Thymus (tissue), 11 donors: ENCODE results near the gene BAG3. TPM values are rescaled to one million over a fixed set of nuclear protein-coding genes. Genes with fewer than 3 reads are reported as not detected.
A peak's percentile ranks its signal among the peaks of the same experiment; 100 is the strongest.
"Not testable (repeated sequence)": the region's sequence is repeated elsewhere in the genome, so short reads cannot be mapped to it uniquely, and the experiment has no call there.

ENCODE experiments used
- DNase-seq, 9 donors: peaks; one replicate each; pipeline ENCODE4 v3.0.0-alpha.2; 2013; ENCODE audit warnings: low spot score in 9 of 9, low read depth in 6 of 9, missing footprints in 1 of 9
- H3K27ac ChIP-seq, 2 donors: one replicate each; pipeline ENCODE4 v1.5.1; 2013; ENCODE audit warnings: control low read depth in 1 of 2, low read depth in 1 of 2, low read length in 1 of 2, mild to moderate bottlenecking in 1 of 2, moderate library complexity in 1 of 2
- H3K27me3 ChIP-seq, 2 donors: one replicate each; pipeline ENCODE4 v1.5.1; 2013; ENCODE audit warnings: low read length in 1 of 2; ENCODE audit not compliant: control insufficient read depth in 2 of 2, insufficient read depth in 1 of 2
- H3K36me3 ChIP-seq, 2 donors: one replicate each; pipeline ENCODE4 v1.5.1; 2013; ENCODE audit warnings: low read length in 1 of 2, mild to moderate bottlenecking in 1 of 2, moderate library complexity in 1 of 2; ENCODE audit not compliant: control insufficient read depth in 2 of 2, insufficient read depth in 2 of 2
- H3K4me1 ChIP-seq, 2 donors: one replicate each; pipeline ENCODE4 v1.5.1; 2013; ENCODE audit warnings: low read length in 2 of 2; ENCODE audit not compliant: control insufficient read depth in 2 of 2, insufficient read depth in 2 of 2
- H3K4me3 ChIP-seq, 2 donors: one replicate each; pipeline ENCODE4 v1.5.1; 2013; ENCODE audit warnings: low read length in 2 of 2, control low read depth in 1 of 2, mild to moderate bottlenecking in 1 of 2
- H3K9me3 ChIP-seq, 2 donors: one replicate each; pipeline ENCODE4 v1.5.1; 2013; ENCODE audit warnings: low read length in 1 of 2, mild to moderate bottlenecking in 1 of 2; ENCODE audit not compliant: control insufficient read depth in 2 of 2, insufficient read depth in 1 of 2
- WGBS: extraction: QIAGEN DNeasy Blood & Tissue Kit; methylation state at CpG from one replicate; pipeline ENCODE4 v1.1.7; 2013; 5-methylcytosine and 5-hydroxymethylcytosine counted together
- polyA plus RNA-seq: library from polyadenylated mRNA; stranded (reverse); fragments of 200-250 nt; gene quantifications from one replicate; pipeline ENCODE4 v1.2.3, GENCODE V29; 2013
- total RNA-seq: library from RNA; stranded (reverse); fragments of 120-200 nt; gene quantifications from one replicate; pipeline ENCODE4 v1.2.4, GENCODE V29; 2013
- donor health status: healthy.

The BAG3 gene
- total and polyA plus RNA-seq, 2 donors = 1.7 to 12.6 TPM

DNA sequence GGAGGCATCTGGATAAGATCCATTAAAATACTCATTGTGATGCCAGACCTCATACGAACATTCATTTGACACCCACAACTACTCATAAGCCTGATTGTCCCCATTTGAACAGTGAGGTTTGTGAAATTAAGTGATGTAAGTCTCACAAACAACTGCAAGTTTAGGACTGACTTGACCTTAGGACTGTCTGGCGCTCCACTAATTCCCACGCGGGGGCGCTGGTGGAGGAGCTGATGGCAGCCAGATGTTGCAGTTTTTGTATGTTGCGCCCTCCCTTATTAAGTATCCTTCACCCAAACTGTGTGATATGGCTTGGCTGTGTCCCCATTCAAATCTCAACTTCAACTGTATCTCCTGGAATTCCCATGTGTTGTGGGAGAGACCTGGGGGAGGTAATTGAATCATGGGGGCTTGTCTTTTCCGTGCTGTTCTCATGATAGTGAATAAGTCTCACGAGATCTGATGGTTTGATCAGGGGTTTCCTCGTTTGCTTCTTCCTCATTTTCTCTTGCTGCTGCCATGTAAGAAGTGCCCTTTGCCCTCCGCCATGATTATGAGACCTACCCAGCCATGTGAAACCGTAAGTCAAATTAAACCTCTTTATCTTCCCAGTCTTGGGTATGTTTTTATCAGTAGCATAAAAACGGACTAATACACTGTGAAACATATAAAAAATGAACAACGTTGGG is 34.2 kb upstream of the BAG3 start:
- H3K9me3 ChIP-seq = no peaks in the 10 kb centered on the region
- no peak overlapping the region for H3K4me3 ChIP-seq
- peaks cover 0 to 11% of the 10 kb centered on the region in 2 donors for H3K4me1 ChIP-seq
- no peak for DNase-seq
- 88% methylated on average over 13 of the region's 13 CpGs for WGBS
- H3K27ac ChIP-seq = no peak overlapping the region
- H3K27me3 ChIP-seq = no peaks in the 10 kb centered on the region
- no peaks in the 10 kb centered on the region for H3K36me3 ChIP-seq

DNA sequence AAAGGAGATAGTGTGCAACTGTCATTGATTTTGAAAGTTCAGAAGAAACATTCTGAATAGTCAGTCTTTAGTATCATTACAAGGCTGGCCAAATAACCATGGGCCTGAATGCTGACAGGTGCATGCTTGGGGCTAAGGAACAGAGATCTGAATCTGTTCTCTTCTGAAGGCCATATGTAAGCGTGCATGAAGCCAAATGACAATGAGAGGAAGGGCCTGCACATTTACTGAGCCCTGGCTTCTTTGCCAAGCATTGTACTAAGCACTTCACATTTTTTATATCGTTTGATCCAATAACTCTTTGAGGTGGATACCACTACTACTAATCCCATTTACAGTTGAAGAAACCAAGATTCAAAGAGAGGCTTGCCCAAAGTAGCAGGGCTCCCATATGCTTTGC is 32.0 kb upstream of the BAG3 start:
- no peak for DNase-seq
- Histone ChIP-seq H3K4me3 (no peak overlapping the region), H3K27me3 (no peaks in the 10 kb centered on the region), H3K36me3 (no peaks in the 10 kb centered on the region), H3K9me3 (no peaks in the 10 kb centered on the region), H3K4me1 (peaks cover 0 to 11% of the 10 kb centered on the region in 2 donors), H3K27ac (no peak overlapping the region)
- WGBS = 90% methylated on average over 2 of the region's 2 CpGs

DNA sequence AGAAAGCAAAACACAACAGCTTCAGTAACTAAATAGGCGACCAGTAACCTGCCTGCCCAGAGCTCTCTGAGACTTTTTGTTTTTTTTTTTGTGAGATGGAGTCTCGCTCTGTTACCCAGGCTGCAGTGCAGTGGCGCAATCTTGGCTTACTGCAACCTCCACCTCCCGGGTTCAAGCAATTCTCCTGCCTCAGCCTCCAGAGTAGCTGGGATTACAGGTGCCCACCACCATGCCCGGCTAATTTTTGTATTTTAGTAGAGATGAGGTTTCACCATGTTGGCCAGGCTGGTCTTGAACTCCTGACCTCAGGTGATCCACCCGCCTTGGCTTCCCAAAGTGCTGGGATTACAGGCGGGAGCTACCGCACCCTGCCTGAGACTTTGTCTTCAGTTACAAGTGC is 31.4 kb upstream of the BAG3 start:
- not testable (repeated sequence) for H3K4me3 ChIP-seq, H3K36me3 ChIP-seq, H3K27ac ChIP-seq, H3K27me3 ChIP-seq, DNase-seq, H3K9me3 ChIP-seq
- peaks cover 0 to 11% of the 10 kb centered on the region in 2 donors for H3K4me1 ChIP-seq
- WGBS = 98% methylated on average over 8 of the region's 8 CpGs

- peak in 1 of 9 donors; percentile 21 for DNase-seq
- H3K36me3 ChIP-seq = no peaks in the 10 kb centered on the region
- peaks cover 0 to 11% of the 10 kb centered on the region in 2 donors for H3K4me1 ChIP-seq
- WGBS = 91% methylated on average over 10 of the region's 10 CpGs
- no peak overlapping the region for H3K4me3 ChIP-seq
- no peaks in the 10 kb centered on the region for H3K9me3 ChIP-seq
- H3K27me3 ChIP-seq = no peaks in the 10 kb centered on the region
- H3K27ac ChIP-seq = no peak overlapping the region
Observed at GRCh38 chr10:119620241-119621077, 30.7 kb upstream of the BAG3 start.

DNA sequence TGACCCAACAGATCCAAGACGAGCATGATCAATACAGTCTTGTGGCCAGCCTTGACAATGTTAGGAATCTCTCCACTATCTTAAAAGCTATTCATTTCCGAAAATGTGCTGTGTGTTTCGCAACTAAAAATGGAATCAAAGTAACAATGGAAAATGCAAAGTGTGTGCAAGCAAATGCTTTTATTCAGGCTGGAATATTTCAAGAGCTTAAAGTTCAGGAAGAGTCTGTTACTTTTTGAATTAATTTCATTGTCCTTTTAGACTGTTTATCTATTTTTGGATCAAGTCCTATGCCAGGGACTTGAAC is 30.1 kb upstream of the BAG3 start:
- WGBS = 97% methylated on average over 3 of the region's 3 CpGs
- no peak overlapping the region for H3K4me3 ChIP-seq
- DNase-seq = no peak

GRCh38 chr10:119625570-119626280 is 25.5 kb upstream of the BAG3 start:
- Histone ChIP-seq H3K27me3 (no peaks in the 10 kb centered on the region), H3K4me1 (no peaks in the 10 kb centered on the region), H3K4me3 (no peak overlapping the region), H3K36me3 (no peaks in the 10 kb centered on the region), H3K9me3 (no peaks in the 10 kb centered on the region), H3K27ac (no peak overlapping the region)
- peak in 1 of 9 donors; percentile 13 for DNase-seq
- 98% methylated on average over 6 of the region's 6 CpGs for WGBS

More for the DNA sequence above, 30.1 kb upstream of the BAG3 start:
- Histone ChIP-seq H3K27me3 (no peaks in the 10 kb centered on the region), H3K36me3 (no peaks in the 10 kb centered on the region), H3K9me3 (no peaks in the 10 kb centered on the region), H3K4me1 (peaks cover 0 to 11% of the 10 kb centered on the region in 2 donors), H3K27ac (no peak overlapping the region)

DNA sequence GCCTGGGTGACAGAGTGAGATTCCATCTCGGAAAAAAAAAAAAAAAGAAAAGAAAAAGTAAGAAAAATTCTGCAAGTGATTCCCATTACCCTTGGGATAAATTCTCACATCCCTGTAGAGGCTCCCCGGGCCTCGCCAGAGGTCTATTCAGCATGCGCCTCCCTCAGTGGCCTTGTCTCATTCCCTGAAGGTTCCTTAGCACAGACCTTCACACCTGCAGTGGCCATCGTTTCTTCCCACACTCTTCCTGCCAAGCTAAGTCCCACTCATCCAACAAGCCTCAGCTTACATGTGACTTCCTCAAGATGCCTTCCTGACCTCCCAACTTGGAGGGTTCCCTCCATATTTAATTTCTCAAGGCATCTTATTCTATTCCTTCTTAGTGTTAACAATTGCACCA is 20.9 kb upstream of the BAG3 start:
- Histone ChIP-seq H3K27ac (no peak overlapping the region), H3K9me3 (no peaks in the 10 kb centered on the region), H3K4me1 (no peaks in the 10 kb centered on the region), H3K4me3 (no peak overlapping the region), H3K36me3 (no peaks in the 10 kb centered on the region), H3K27me3 (no peaks in the 10 kb centered on the region)
- WGBS = 94% methylated on average over 5 of the region's 5 CpGs
- DNase-seq = no peak

DNA sequence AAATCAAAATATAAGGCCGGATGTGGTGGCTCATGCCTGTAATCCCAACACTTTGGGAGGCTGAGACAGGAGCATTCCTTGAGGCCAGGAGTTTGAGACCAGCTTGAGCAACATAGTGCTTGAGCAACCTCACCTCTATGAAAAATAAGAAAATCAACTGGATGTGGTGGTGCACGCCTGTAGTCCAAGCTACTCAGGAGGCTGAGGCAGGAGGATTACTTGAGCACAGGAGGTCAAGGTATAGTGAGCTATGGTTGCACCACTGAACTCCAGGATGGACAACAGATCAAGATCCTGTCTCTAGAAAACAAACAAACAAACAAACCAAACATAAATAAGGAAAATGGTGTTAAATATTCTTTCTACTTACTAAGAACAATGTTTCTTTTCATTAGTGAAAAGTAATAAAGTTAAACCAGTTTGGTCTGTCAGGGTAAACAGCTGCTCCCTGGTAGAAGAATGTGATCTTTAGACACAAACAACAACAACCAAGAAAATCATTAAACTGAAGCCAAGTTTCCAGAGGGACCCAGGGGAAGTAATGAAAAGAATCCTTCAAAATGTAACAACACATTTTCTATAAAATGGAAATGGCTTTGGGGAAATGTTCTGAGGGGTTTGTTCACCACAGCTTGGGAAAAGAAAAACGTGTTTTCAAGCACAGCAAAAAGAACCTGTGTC is 17.5 kb upstream of the BAG3 start:
- 92% methylated on average over 3 of the region's 3 CpGs for WGBS
- DNase-seq = no peak

DNA sequence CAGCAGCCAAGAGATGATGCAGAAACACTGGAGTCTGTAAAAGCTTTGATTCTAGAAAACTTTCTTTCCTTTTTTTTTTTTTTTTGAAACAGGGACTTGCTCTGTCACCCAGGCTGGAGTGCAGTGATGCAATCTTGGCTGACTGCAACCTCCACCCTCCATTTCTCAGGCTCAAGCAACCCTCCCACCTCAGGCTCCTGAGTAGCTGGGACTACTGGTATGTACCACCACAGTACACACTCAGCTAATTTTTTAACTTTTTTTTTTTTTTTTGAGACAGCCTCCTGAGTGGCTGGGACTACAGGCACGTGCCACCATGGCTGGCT is 17.0 kb upstream of the BAG3 start:
- H3K27me3 ChIP-seq = no peaks in the 10 kb centered on the region
- H3K36me3 ChIP-seq = no peaks in the 10 kb centered on the region
- 94% methylated on average over 1 of the region's 1 CpG for WGBS
- no peak for DNase-seq
- H3K4me1 ChIP-seq = no peaks in the 10 kb centered on the region
- H3K9me3 ChIP-seq = no peaks in the 10 kb centered on the region
- no peak overlapping the region for H3K4me3 ChIP-seq
- H3K27ac ChIP-seq = no peak overlapping the region

More for the DNA sequence above, 17.5 kb upstream of the BAG3 start:
- H3K36me3 ChIP-seq = no peaks in the 10 kb centered on the region
- H3K9me3 ChIP-seq = no peaks in the 10 kb centered on the region
- H3K4me3 ChIP-seq = no peak overlapping the region
- no peaks in the 10 kb centered on the region for H3K27me3 ChIP-seq
- H3K4me1 ChIP-seq = no peaks in the 10 kb centered on the region
- H3K27ac ChIP-seq = no peak overlapping the region
